NOMO-1 treated with dmso at 0.1 percent for 144 hours (cell line): ENCODE results near the gene SPPL3.
"Not testable (repeated sequence)": the region's sequence is repeated elsewhere in the genome, so short reads cannot be mapped to it uniquely, and the experiment has no call there.

ENCODE experiments used
- DNase-seq: peaks from one replicate; lab custom pipeline; 2025; ENCODE audit not compliant: unreplicated experiment; lab: John Stamatoyannopoulos, UW

The SPPL3 gene

DNA sequence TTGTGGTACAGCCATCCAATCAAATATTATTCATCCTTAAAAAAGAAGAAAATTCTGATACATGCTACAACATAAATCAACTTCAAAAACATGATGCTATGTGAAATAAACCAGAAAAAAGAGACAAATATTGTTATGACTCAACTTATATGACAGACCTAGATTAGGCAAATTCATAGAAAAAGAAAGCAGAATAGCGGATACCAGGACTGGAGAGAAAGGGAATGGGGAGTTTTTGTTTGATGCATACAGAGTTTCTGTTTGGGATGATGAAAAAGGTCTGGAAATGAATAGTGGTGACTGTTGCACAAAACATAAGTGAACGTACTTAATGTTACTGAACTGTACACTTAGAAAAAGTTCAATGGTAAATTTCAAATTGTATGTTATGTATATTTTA, 82.3 kb downstream of the SPPL3 start:
- no peak for DNase-seq

DNA sequence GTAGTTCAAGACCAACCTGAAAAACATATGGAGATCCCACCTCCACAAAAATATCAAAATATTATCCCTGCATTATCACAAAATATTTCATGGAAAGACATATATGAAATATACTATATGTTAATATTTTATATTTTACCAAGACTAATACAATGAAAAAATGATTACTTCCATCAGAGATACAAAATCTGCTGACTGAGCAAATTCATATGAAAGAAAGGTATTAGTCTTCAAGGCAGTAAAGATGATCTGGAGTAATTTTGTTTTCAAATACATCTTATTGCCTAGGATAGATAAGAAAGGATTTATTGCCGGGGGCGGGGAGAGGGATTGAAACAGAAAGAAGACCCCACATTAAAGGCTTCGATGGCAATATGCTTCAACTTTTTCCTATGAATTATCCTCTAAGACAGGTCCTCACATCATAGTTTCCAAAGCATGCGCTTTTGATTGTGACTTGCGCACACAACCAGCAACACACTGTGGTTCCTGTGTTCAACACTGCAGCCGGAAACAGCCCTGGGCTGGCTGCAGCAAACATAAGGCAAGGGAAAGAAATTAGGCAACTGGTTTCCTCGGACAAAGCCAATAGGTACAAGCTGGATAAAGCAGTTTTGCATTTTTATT, 83.2 kb downstream of the SPPL3 start:
- DNase-seq = no peak

DNA sequence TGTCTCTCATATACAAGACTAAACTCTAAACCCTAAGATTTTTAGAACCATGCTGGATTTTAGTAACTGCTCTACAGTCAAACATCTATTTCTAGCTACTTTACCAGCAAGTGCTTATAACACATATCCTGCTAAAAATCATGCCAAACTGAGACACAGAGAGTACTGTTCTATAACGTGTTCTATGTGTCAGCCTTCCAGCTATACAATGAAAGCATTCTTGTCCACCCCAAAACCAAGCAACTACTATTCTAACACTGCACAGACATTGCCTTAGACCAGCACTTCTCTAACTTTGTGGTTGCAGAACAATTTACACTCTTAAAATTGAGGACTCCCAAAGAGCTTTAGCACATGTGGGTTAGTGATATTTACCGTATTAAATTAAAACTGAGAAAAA, 85.7 kb downstream of the SPPL3 start:
- no peak for DNase-seq

DNA sequence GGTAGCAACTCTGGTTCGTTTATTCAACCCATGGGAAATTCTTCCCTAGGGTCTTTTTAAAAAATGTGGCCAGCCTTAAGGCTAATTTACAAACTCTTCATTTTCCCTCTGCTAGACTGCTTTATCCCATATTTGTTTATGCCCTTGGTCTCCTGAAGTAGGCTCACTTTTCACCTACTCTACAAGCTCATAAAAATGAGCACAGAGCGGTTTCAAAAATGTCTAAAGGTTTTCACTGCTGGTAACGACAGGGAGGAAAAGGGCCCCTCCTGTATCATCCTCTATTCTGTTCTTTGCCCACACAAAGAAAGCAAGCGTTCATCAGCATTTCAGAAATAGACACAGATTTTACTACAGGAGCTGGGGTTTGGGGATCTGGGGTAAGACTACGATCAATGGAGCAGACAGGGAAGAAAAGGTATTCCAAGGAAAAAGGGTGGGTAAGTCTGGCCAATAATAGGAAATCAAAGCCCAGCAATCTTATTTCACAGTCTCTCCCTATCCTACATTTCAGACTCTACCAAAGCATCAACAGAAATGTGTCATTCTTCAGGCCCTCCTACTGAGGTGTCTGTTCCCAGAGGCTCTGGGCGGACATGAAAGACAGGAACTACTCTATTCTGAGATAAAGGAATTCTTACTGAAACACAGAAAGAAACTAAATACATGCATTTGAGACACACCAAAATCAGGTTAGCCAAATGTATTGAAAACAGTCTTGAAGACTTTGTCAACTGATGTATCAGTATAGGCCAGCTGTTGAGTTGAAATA, 86.4 kb downstream of the SPPL3 start:
- DNase-seq = no peak

DNA sequence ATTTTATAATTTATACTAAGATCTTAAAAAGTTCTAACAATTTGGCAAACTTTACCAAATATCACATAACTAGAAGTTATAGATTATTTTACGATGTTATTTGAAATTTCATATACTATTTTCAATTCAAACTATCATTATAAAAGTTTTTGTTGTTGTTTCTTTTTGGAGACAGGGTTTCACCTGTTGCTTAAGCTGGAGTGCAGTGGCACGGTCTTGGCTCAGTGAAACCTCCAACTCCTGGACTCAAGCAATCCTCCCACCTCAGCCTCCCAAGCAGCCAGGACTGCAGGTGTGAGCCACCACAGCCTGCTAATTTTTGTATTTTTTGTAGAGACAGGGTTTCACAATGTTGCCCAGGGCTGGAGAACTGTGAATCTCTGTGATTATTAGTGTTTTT, 87.8 kb downstream of the SPPL3 start:
- DNase-seq = no peak

DNA sequence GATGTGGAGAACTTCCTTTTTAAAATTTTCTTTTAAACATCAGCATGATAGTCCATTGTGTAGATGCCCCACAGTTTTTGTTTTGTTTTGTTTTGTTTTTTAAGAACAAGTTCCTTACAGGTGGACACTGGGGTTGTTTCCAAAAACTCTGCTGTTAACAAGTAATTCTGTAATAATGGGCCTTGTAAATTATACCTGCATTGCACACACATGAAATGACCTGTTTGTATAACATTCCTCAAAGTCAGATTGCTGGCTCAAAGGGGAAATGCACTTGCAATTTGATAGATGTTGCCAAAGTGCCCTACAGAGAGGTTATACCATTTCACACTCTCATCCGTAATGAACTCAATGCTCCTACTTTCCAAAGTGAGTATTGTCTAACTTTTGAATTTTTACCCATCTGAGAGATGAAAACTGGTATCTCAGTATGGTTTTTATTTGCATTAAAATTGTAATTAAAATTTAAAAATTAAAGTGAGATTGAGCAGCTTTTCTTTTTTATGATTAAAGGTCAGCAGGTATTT, 89.2 kb downstream of the SPPL3 start:
- no peak for DNase-seq

DNA sequence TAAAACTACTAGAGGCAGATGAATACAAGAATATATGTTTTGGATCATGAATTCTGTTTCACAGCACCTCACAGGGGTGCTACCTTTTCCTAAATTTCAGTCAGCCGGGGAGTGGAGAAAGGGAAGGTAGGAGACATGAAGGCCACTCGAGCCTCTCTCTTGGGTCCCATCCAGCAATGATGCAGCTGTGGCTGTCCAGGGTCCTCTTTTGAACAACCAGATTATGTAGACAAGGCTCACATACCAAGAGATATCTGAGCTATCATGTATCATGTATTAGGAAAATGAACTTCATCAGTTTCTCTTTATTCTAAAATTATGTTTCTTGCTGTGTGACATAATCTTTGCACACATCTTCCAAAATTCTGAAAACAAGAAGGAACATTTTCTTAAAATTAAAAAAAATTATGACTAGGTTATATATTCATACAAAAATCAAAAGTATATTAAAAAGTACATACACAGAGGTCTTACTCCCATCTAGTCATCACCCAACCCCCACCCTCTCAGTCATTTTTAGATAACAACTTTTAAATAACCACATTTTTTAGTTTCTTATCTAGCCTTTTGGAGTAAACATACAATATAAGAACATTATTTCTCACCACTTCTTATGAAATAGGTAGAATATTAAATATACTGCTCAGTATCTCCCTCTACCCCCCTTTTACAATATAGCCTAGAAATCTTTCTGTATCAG, 89.8 kb downstream of the SPPL3 start:
- no peak for DNase-seq

DNA sequence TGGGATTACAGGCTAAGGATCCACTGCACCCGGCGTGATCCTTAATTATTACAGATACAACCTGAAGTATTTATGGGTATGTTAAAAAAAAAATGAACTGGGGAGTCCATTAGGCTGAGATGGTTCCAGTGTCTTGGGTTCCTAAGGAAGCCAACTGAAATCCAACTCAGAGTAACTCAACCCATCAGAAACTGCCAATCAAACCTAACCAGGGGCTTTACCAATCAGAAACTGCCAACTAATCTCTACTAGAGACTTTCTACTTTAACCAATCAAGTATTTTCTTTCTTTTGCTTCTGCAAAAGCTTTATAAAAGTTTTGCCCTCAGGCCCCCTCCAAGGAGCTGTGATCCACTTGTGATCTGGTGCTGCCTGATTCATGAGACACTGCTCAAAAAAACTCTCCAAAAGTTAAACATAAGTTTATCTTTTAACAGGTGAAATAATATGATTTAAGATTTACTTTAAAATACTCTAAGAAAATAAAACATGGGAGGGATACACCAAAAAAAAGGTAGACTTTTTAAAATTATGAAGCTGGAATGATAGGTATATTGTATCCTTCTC, 90.5 kb downstream of the SPPL3 start:
- DNase-seq = no peak

DNA sequence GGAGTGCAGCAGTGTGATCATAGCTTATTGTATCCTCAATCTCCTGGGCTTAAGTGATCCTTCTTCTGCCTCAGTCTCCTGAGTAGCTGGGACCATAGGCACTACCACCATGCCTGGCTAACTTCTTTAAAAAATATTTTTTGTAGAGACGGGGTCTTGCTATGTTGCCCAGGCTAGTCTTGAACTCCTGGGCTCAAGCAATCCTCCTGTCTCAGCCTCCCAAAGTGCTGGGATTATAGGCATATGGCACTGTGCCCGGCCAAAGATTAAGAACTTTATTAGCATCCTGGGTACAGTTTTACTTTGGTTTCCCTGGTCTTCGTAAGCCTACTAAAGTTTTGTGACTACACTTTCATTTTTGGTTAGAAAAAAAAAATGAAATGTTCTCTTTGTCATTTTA, 94.1 kb downstream of the SPPL3 start:
- DNase-seq = no peak

DNA sequence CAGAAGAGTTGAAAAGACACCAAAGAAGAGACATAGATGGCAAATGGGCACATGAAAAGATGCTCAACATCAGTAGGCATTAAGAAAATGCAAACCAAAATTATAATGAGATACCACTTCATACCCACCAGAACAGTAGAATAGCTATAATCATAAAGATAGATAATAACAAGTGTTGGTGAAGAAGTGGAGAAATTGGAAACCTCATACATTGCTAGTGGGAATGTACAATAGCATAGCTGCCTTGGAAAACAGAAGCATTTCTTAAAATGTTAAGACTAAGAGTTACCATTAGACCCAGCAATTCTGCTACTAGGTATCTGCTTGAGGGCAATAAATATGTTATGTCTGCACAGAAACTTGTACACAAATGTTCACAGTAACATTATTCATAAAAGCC, 99.7 kb downstream of the SPPL3 start:
- no peak for DNase-seq

DNA sequence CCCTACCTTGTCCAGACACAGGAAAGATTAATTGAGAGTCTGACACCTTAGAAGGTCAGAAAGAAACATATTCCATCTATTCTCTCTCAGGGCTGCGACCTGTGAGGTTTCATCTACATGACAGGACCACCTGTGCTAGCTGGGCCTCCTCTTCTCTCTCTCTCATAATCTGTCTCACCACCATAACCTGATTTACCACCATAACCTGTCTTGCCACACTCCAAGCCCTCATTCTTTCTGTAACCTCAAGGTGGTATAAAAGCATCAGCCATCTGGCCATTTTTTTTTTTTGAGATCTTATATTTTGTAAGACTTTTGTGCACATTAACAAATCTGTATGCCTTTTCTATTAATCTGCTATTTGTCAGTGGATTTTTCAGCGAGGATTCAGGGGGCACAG, 103.0 kb downstream of the SPPL3 start:
- no peak for DNase-seq

DNA sequence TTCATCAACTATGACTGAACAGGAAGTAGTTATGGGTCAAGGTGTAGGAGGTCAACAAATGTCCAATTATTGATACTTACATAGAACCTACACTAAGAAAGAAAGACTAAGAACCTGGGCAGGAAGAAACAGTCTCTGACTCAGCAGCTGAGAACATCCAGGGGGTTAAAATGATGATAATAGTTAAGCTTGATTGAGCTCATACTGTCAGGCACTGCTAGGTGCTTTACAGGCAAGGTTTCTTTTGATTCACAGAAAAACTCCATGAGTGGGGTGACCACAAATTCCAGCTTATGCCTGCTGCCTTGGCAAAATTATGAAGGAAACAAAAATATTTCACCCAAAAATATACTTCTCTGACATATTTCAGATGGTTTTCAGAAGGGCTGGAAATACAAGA, 103.5 kb downstream of the SPPL3 start:
- no peak for DNase-seq

DNA sequence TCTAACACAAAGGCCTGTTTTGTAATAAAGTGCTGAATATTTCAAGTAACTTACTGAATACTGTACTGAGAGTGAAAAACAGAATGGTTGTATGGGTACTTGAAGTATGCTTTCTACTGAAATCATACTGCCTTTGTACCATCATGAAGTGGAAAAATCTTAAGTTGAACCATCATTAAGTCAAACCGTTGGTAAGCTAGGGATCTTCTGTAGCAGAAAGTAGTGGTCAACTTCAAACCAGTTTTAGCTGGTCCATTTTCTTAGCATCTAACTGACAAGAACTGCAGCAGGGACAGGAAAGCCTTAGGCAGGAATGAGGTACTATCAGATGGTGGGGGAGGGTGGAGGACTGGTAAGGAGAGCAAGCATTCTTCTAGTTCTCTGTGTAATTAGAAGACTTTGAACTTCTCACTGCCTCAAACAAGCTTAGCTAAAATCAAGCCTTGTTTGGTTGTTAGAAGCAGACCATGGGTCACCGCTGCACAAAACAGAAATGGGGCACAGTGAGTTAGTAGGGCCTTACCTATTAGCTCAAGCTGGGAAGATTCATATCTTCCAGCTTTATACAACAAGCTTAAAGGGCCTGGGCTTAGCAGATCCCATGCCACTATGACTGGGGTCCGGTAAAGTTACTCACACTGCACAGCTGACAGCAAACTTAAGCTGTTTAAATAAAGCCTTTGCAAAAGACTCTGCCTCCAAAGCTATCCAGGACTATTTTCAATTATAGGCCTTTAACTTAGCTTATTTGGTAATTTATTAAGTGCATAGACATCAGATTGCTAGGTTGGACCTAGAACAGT, 104.7 kb downstream of the SPPL3 start:
- no peak for DNase-seq

DNA sequence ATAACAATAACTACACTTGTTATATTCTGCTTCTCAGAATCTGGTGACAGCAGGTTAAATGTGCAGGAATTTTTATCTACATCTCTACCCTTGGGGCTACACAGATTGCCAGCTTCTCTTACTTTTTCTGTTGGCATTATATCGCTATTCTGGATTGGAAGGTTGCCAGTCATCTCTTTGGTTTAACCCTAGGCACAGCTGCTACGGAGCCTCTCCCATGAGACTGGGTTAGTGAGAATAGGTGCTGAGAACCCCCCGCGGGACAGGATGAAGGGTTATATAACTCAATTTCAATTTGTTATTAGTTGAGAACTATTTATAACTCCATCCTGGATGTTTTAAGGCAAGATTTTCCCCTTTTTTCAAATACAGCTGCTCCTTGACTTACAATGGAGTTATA, 105.5 kb downstream of the SPPL3 start:
- DNase-seq = no peak

DNA sequence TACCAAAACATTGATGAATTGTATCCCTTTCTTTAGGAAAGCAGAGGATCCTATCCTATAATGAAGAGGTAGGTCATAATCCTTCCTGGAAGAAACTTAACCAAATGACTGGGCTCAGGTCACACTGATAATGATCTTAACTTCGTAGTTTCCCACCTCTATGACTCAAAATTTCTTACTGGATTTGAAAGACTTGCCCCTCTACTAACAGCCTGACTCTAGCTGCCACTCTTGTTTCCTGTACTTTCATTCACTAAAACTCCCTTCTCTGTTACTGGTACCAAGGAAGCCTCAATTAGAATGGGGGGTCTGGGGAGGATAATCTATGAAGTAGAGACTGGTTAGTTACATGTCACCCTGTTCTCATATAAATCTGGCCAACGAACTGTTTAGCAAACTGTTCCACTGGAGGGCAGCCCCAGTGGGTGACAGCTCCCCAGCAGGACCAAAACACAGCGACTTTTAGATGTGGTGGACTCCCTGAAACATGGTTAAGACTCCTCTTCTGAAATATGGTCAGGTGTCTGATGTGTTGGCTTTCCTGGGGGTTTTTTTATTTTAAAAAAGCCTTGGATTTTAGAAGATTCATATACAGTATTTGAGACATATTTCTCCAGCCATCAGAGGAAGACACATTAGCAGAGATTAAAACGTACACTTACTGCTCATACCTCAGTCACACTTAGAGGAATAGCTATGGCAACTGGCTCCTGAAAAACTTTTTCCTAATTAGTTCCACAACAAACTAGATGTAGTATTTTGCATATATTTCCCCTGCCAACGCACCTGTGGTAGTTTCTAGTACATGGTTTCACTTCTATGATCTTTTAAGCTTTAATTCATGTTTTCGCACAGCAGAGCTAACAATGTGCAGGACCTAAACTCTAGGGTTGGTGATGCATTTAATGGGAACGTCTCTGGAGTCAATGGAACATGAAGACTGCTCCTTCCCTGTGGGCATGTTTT, 106.2 kb downstream of the SPPL3 start:
- DNase-seq = no peak

DNA sequence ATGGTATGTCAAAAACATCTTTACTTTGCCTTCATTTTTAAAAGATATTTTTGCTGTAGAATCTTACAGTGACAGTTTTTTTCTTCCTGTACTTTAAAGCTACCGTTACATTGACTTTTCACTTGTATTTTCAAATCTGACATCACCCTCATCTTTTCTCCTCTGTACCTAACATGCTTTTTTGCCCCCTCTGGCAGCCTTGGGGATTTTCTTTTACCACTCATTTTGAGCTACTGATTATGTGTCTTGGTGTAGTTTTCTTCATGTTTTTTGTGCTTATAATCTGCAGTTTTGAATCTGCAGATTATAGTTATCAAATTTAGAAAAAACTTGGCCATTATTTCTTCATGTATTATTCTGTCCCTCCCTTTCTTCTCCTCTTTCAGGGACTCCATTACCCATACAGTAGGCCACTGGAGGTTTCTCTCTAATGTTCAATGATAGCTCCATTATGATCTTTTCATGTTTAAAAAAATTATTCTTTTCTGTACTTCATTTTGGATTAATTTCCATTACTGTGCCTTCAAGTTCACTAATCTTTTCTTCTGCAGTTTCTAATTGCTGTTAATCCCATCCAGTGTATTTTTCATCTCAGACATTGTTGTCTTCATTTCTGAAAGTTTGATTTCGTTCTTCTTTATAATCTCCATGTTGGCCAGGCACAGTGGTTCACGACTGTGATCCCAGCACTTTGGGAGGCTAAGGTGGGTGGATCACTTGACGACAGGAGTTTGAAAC, 108.5 kb downstream of the SPPL3 start:
- DNase-seq = no peak

DNA sequence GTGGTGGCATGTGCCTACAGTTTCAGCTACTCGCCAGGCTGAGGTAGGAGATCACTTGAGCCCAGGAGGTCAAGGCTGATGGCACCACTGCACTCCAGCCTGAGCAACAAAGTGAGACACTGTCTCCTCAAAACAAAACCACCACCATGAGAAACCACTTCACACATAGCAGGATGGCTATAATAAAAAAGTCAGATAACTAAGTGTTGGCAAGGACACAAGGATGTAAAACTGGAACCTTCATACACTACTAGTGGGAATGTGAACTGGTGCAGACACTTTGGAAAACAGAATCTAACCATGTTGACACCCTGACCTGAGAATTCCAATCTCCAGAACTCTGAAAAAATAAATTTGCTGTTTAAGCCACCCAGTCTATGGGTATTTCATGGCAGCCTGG, 110.8 kb downstream of the SPPL3 start:
- DNase-seq = no peak

DNA sequence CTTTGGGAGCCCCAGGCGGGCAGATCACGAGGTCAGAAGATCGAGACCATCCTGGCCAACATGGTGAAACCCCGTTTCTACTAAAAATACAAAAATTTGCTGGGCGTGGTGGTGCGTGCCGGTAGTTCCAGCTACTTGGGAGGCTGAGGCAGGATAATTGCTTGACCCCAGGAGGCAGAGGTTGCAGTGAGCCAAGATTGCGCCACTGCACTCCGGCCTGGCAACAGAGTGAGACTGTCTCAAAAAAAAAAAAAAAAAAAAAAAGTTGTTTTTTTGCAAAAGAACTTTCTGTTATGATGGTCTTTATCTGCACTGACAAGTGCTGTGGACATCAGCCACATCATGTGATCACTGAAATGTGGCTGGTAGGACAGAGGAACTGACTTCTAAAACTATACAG, 111.7 kb downstream of the SPPL3 start:
- not testable (repeated sequence) for DNase-seq

DNA sequence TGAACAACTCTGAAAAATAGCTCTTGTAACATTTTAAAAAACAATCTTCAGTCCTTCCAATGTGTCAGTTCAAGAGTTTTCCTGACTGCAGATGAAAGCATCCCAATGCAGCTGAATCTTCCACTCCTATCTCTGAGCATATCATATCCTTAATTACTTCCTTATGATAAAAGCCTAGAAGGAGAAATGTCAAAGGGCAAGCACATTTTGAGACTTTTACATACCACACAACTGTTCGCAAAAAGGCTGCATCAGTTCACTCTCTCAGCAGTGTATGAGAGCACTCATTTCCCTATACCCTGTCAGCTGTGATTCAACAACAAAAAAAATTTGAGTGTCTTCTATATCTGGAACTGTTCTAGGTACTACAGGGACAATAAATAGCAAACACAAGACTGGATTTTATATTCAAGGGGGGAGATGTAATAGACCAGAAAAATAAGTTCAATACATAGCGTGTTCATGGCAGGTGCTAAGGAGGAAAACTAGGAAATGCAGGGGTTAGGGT, 112.4 kb downstream of the SPPL3 start:
- DNase-seq = no peak
